H1 (cell line): ENCODE measurements around the gene IDUA. TPM values are rescaled to one million over a fixed set of nuclear protein-coding genes. Genes with fewer than 3 reads are reported as not detected.

Experiments
- CTCF ChIA-PET: fragments of 300-600 bp; sonication (Branson Sonifier 250); formaldehyde crosslinking; loops from one replicate; lab custom pipeline; 2021; ENCODE audit not compliant: partially characterized antibody; lab: Charles Lee
- POLR2A ChIA-PET: fragments of 300-600 bp; sonication (Branson Sonifier 250); formaldehyde crosslinking; loops from one replicate; lab custom pipeline; 2021; ENCODE audit warnings: inconsistent platforms; ENCODE audit not compliant: partially characterized antibody; lab: Charles Lee
- DNase-seq, 2 experiments: peaks; one replicate each; pipeline versions ENCODE4 v3.0.0 to v3.0.0-alpha.2; 2010 to 2022; ENCODE audit warnings: low spot score in 2 of 2, low read depth in 1 of 2, mixed read lengths in 1 of 2
- FAIRE-seq: peaks from 2 replicates; lab custom pipeline; 2011; peaks lifted over from hg19 to GRCh38; lab: Jason Lieb, UNC
- H2AFZ ChIP-seq: 2 replicates; pipeline ENCODE4 v1.8.1; 2012; ENCODE audit warnings: low read length, inconsistent platforms
- H2AK5ac ChIP-seq: 2 replicates; pipeline ENCODE4 v1.6.1; 2013; ENCODE audit warnings: low read depth, low read length
- H2BK120ac ChIP-seq: replicated peaks from 2 replicates; pipeline ENCODE3; 2013; ENCODE audit warnings: low read depth, low read length, inconsistent platforms
- H2BK12ac ChIP-seq: 2 replicates; pipeline ENCODE4 v1.6.1; 2013; ENCODE audit warnings: low read depth, low read length
- H2BK15ac ChIP-seq: 2 replicates; pipeline ENCODE4 v1.6.1; 2013; ENCODE audit warnings: low read length
- H2BK20ac ChIP-seq: 2 replicates; pipeline ENCODE4 v1.6.1; 2013; ENCODE audit warnings: low read length
- H2BK5ac ChIP-seq: 2 replicates; pipeline ENCODE4 v1.6.1; 2013; ENCODE audit warnings: low read depth, low read length
- H3K14ac ChIP-seq: 2 replicates; pipeline ENCODE4 v1.6.1; 2013; ENCODE audit warnings: inconsistent platforms; ENCODE audit not compliant: insufficient read length
- H3K18ac ChIP-seq: 2 replicates; pipeline ENCODE4 v1.6.1; 2013; ENCODE audit warnings: low read length; ENCODE audit errors: extremely low read depth
- H3K23ac ChIP-seq: 2 replicates; pipeline ENCODE4 v1.6.1; 2013; ENCODE audit warnings: inconsistent platforms; ENCODE audit not compliant: insufficient read length
- H3K23me2 ChIP-seq: 2 replicates; pipeline ENCODE4 v1.6.1; 2013; ENCODE audit warnings: low read depth, low read length
- H3K27ac ChIP-seq: 2 replicates; pipeline ENCODE4 v1.6.1; 2011; ENCODE audit warnings: low read depth, low read length, inconsistent platforms
- H3K27me3 ChIP-seq, 4 experiments: replicated peaks in 1 of 4; 1 replicate in 1 of 4; 2 replicates in 3 of 4; pipeline versions ENCODE4 v1.6.1 to v1.8.1; 2011 to 2013; ENCODE audit warnings: low read length in 3 of 4, mild to moderate bottlenecking in 3 of 4, inconsistent platforms in 2 of 4, mixed read lengths in 2 of 4, moderate library complexity in 1 of 4; ENCODE audit not compliant: control insufficient read depth in 3 of 4, insufficient read depth in 3 of 4; ENCODE audit errors: extremely low read depth in 1 of 4
- H3K36me3 ChIP-seq, 4 experiments: 2 replicates each; pipeline versions ENCODE4 v1.6.1 to v1.8.1; 2011 to 2013; ENCODE audit warnings: mild to moderate bottlenecking in 4 of 4, low read length in 3 of 4, moderate library complexity in 2 of 4, control low read depth in 1 of 4, inconsistent platforms in 1 of 4; ENCODE audit not compliant: insufficient read depth in 4 of 4, control insufficient read depth in 2 of 4
- H3K4ac ChIP-seq: replicated peaks from 2 replicates; pipeline ENCODE3; 2013; ENCODE audit warnings: low read length, low read depth, mixed read lengths, inconsistent platforms; ENCODE audit not compliant: insufficient read length
- H3K4me1 ChIP-seq, 4 experiments: replicated peaks in 1 of 4; 1 replicate in 1 of 4; 2 replicates in 3 of 4; pipeline versions ENCODE4 v1.6.1 to v1.8.1; 2011 to 2013; ENCODE audit warnings: low read length in 3 of 4, inconsistent platforms in 2 of 4, mixed read lengths in 1 of 4; ENCODE audit not compliant: insufficient read depth in 4 of 4, control insufficient read depth in 3 of 4
- H3K4me2 ChIP-seq, 2 experiments: 2 replicates each; pipeline versions ENCODE4 v1.6.1 to v1.8.1; 2011 to 2013; ENCODE audit warnings: low read depth in 2 of 2, low read length in 2 of 2, control low read depth in 1 of 2, inconsistent platforms in 1 of 2, mild to moderate bottlenecking in 1 of 2; ENCODE audit not compliant: insufficient read depth in 1 of 2
- H3K4me3 ChIP-seq, 4 experiments: fragments of 200-600, 300-600 bp in 1 of 4; sonication (generic), shearing (Covaris generic), sonication (Bioruptor Twin) in 1 of 4; 2 replicates each; pipeline versions ENCODE4 v1.5.1 to v1.8.1; 2011 to 2016; ENCODE audit warnings: low read length in 4 of 4, low read depth in 3 of 4, control low read depth in 2 of 4, inconsistent platforms in 2 of 4, mild to moderate bottlenecking in 2 of 4, mixed read lengths in 1 of 4, moderate library complexity in 1 of 4; ENCODE audit not compliant: insufficient read depth in 2 of 4; ENCODE audit errors: extremely low read depth in 1 of 4
- H3K56ac ChIP-seq: replicated peaks from 2 replicates; pipeline ENCODE3; 2013; ENCODE audit warnings: low read depth, mild to moderate bottlenecking, mixed read lengths, low read length, inconsistent platforms; ENCODE audit not compliant: insufficient read length
- H3K79me1 ChIP-seq: 2 replicates; pipeline ENCODE4 v1.6.1; 2013; ENCODE audit warnings: low read depth, low read length, control low read depth
- H3K79me2 ChIP-seq, 2 experiments: 2 replicates each; pipeline versions ENCODE4 v1.6.1 to v1.8.1; 2012 to 2013; ENCODE audit warnings: low read length in 2 of 2, mild to moderate bottlenecking in 2 of 2, inconsistent platforms in 1 of 2; ENCODE audit not compliant: insufficient read depth in 2 of 2, control insufficient read depth in 1 of 2
- H3K9ac ChIP-seq, 4 experiments: replicated peaks in 1 of 4; 1 replicate in 1 of 4; 2 replicates in 3 of 4; pipeline versions ENCODE4 v1.6.1 to v1.8.1; 2011 to 2013; ENCODE audit warnings: low read depth in 3 of 4, low read length in 3 of 4, control low read depth in 2 of 4, mild to moderate bottlenecking in 2 of 4, moderate library complexity in 2 of 4, inconsistent platforms in 1 of 4; ENCODE audit errors: extremely low read depth in 1 of 4
- H3K9me3 ChIP-seq, 2 experiments: 2 replicates each; pipeline versions ENCODE4 v1.6.1 to v1.8.1; 2012 to 2013; ENCODE audit warnings: mild to moderate bottlenecking in 2 of 2, moderate library complexity in 2 of 2, control low read depth in 1 of 2, inconsistent platforms in 1 of 2, low read depth in 1 of 2, low read length in 1 of 2, mixed read lengths in 1 of 2; ENCODE audit not compliant: insufficient read depth in 2 of 2
- H4K20me1 ChIP-seq, 2 experiments: replicated peaks in 1 of 2; 2 replicates each; pipeline versions ENCODE3 to v1.8.1; 2011 to 2013; ENCODE audit warnings: inconsistent platforms in 2 of 2, low read length in 2 of 2, mild to moderate bottlenecking in 1 of 2; ENCODE audit not compliant: insufficient read depth in 2 of 2, control insufficient read depth in 1 of 2
- H4K5ac ChIP-seq: 2 replicates; pipeline ENCODE4 v1.6.1; 2013; ENCODE audit warnings: low read length, low read depth, mixed read lengths, inconsistent platforms; ENCODE audit not compliant: insufficient read length
- H4K8ac ChIP-seq: 2 replicates; pipeline ENCODE4 v1.8.0; 2013; ENCODE audit warnings: mild to moderate bottlenecking, moderate library complexity, low read length, inconsistent platforms; ENCODE audit not compliant: insufficient read depth; ENCODE audit errors: extremely low read depth
- H4K91ac ChIP-seq: replicated peaks from 2 replicates; pipeline ENCODE3; 2013; ENCODE audit warnings: low read length, mixed read lengths, inconsistent platforms; ENCODE audit not compliant: insufficient read length
- EGR1 ChIP-seq: IDR thresholded peaks from 2 replicates; pipeline ENCODE4 v1.6.1; 2011; ENCODE audit warnings: low read depth, low read length, borderline replicate concordance
- GABPA ChIP-seq: IDR thresholded peaks from 2 replicates; pipeline ENCODE4 v1.6.1; 2011; ENCODE audit warnings: mild to moderate bottlenecking, low read length, moderate library complexity, borderline replicate concordance; ENCODE audit not compliant: insufficient read depth
- KDM1A ChIP-seq: fragments of 200-600, 300-600 bp; sonication (generic); IDR thresholded peaks from 2 replicates; pipeline ENCODE4 v1.7.1; 2016; ENCODE audit warnings: mild to moderate bottlenecking, low read length, borderline replicate concordance
- POLR2AphosphoS5 ChIP-seq: IDR thresholded peaks from 2 replicates; pipeline ENCODE4 v1.6.1; 2011; ENCODE audit warnings: low read depth, low read length
- WGBS, 2 experiments: shearing (Covaris generic) in 1 of 2; methylation state at CpG; one replicate each; pipeline versions ENCODE4 v1.1.6 to v1.1.7; 2013 to 2015; ENCODE audit warnings: low lambda C conversion rate in 2 of 2, mixed read lengths in 2 of 2, inconsistent platforms in 1 of 2, low coverage in 1 of 2, missing lambda C conversion rate in 1 of 2; ENCODE audit not compliant: insufficient replicate concordance in 2 of 2, insufficient coverage in 1 of 2, insufficient read length in 1 of 2; ENCODE audit errors: extremely low coverage in 1 of 2, missing lambda C conversion rate in 1 of 2; 5-methylcytosine and 5-hydroxymethylcytosine counted together
- polyA plus RNA-seq, 7 experiments: library from polyadenylated mRNA; depleted of rRNA in 3 of 7; stranded (reverse) in 5 of 7; unstranded in 2 of 7; fragments of >200 nt in 5 of 7; fragments of 200-250 nt in 2 of 7; gene quantifications; 1 replicate in 5 of 7; 2 replicates in 1 of 7; 4 replicates in 1 of 7; pipeline versions ENCODE4 v1.2.1 to v1.2.3, GENCODE V29; 2011 to 2013; ENCODE audit warnings: missing spikeins in 2 of 7, mixed read lengths in 2 of 7
- total RNA-seq: library from RNA; stranded (reverse); fragmentation: NEBNext Ultra II Directional; extraction: Animal tissue kit (Norgen Biotek cat#: 25700); gene quantifications from 2 replicates; pipeline ENCODE4 v1.2.1, GENCODE V29; 2021

The IDUA gene
- total and polyA plus RNA-seq, 2 of the 8 experiments (the other 6 are each of a cell fraction or from before 2014, with no cell fraction given): 2.8 to 4.8 TPM

GRCh38 chr4:1022051-1022738 is 35.4 kb downstream of the IDUA start:
- no peak overlapping the region for H2BK12ac ChIP-seq
- no peak overlapping the region for H3K56ac ChIP-seq
- no peak overlapping the region for H2BK20ac ChIP-seq
- no peak overlapping the region for H2BK5ac ChIP-seq
- no peaks in the 10 kb centered on the region for H3K9me3 ChIP-seq
- H2AFZ ChIP-seq: no peak overlapping the region
- no peak overlapping the region for H3K4me3 ChIP-seq
- peak overlapping the region; percentile 21 for H3K4ac ChIP-seq
- H3K18ac ChIP-seq: no peak overlapping the region
- no peak overlapping the region for H3K14ac ChIP-seq
- no peak overlapping the region for H2BK15ac ChIP-seq
- H2AK5ac ChIP-seq: no peak overlapping the region
- peaks cover 0 to 9% (median 8%) of the 10 kb centered on the region in 4 experiments; a peak in 5 of 8 replicates for H3K36me3 ChIP-seq
- H3K79me1 ChIP-seq: peaks cover 4% of the 10 kb centered on the region; the same call in 1 of the 2 replicates
- H3K27ac ChIP-seq: no peak overlapping the region
- 0 out of 7 replicates have a peak, but pooled peaks cover 0 to 5% (median 0%) of the 10 kb centered on the region in 4 experiments for H3K27me3 ChIP-seq
- no peak overlapping the region for H3K4me2 ChIP-seq
- H3K79me2 ChIP-seq: no peaks in the 10 kb centered on the region
- DNase-seq (no peak), FAIRE-seq (no peak)
- H3K4me1 ChIP-seq: peaks cover 0 to 10% (median 5%) of the 10 kb centered on the region in 4 experiments; a peak in 5 of 7 replicates
- peaks cover 2 to 22% of the 10 kb centered on the region in 2 experiments for H4K20me1 ChIP-seq
- no peak overlapping the region for H4K91ac ChIP-seq
- ChIA-PET CTCF (interaction anchor here (0.9 to 1.1 kb wide), 2 partner anchors 82 to 726 kb away, joined by 3 read pairs; no protein-coding TSS in a partner anchor), POLR2A (no interaction called here)
- H3K9ac ChIP-seq: no peak overlapping the region
- H2BK120ac ChIP-seq: no peak overlapping the region
- H4K8ac ChIP-seq: no peak overlapping the region
- WGBS, 2 experiments: 90% methylated on average over 24 of the region's 46 CpGs; no CpG with 5 or more reads in 1 of the 2 experiments
- no peak overlapping the region for H4K5ac ChIP-seq
- TF ChIP-seq EGR1 (no peak), POLR2AphosphoS5 (no peak), KDM1A (no peak), GABPA (0 out of 2 replicates have a peak, but pooled peaks have one; percentile 7)
- no peak overlapping the region for H3K23ac ChIP-seq
- H3K23me2 ChIP-seq: no peaks in the 10 kb centered on the region; the same call in 1 of the 2 replicates
